DND-41 (cell line): ENCODE data around the gene STXBP6.

Experiments
- ATAC-seq: fragments of 200-7000 bp; cut with Tn5 transposase; 3 replicates; pipeline ENCODE4 v1.9.1; 2021; ENCODE audit warnings: low read depth; ENCODE audit not compliant: insufficient read depth
- DNase-seq: peaks from one replicate; pipeline ENCODE4 v3.0.0-alpha.2; 2020
- H2AFZ ChIP-seq: 2 replicates; pipeline ENCODE4 v1.6.0; 2012; ENCODE audit warnings: low read depth, low read length
- H3K27ac ChIP-seq: 2 replicates; pipeline ENCODE4 v1.5.1; 2012; ENCODE audit warnings: low read length, inconsistent platforms
- H3K27me3 ChIP-seq: fragments of 200-600 bp; sonication (generic); 2 replicates; pipeline ENCODE4 v1.6.0; 2012; ENCODE audit warnings: low read length, mild to moderate bottlenecking, inconsistent platforms; ENCODE audit not compliant: insufficient read depth, poor library complexity
- H3K36me3 ChIP-seq: 2 replicates; pipeline ENCODE4 v1.5.1; 2012; ENCODE audit warnings: low read length, inconsistent platforms; ENCODE audit not compliant: insufficient read depth
- H3K4me1 ChIP-seq: 2 replicates; pipeline ENCODE4 v1.5.1; 2012; ENCODE audit warnings: mild to moderate bottlenecking, low read length; ENCODE audit not compliant: insufficient read depth
- H3K4me2 ChIP-seq: 2 replicates; pipeline ENCODE4 v1.6.0; 2012; ENCODE audit warnings: mild to moderate bottlenecking, moderate library complexity, low read length, inconsistent platforms; ENCODE audit not compliant: insufficient read depth
- H3K4me3 ChIP-seq, 2 experiments: fragments of 200-600 bp in 1 of 2; shearing (Covaris generic) in 1 of 2; 2 replicates each; pipeline ENCODE4 v1.5.1; 2012 to 2016; ENCODE audit warnings: inconsistent platforms in 2 of 2, low read length in 2 of 2, mild to moderate bottlenecking in 2 of 2, low read depth in 1 of 2, moderate library complexity in 1 of 2
- H3K79me2 ChIP-seq: 2 replicates; pipeline ENCODE4 v1.6.0; 2012; ENCODE audit warnings: low read length, inconsistent platforms; ENCODE audit not compliant: insufficient read depth
- H3K9ac ChIP-seq: 2 replicates; pipeline ENCODE4 v1.6.0; 2012; ENCODE audit warnings: low read depth, mild to moderate bottlenecking, inconsistent platforms, low read length, moderate library complexity
- H3K9me3 ChIP-seq: 2 replicates; pipeline ENCODE4 v1.5.1; 2012; ENCODE audit warnings: low read length, moderate library complexity, mild to moderate bottlenecking, inconsistent platforms; ENCODE audit not compliant: insufficient read depth, severe bottlenecking
- H4K20me1 ChIP-seq: 2 replicates; pipeline ENCODE4 v1.6.0; 2012; ENCODE audit warnings: low read length; ENCODE audit not compliant: insufficient read depth
- CTCF ChIP-seq: IDR thresholded peaks from 2 replicates; pipeline ENCODE4 v1.5.1; 2012; ENCODE audit warnings: borderline replicate concordance, low read length, moderate library complexity, mild to moderate bottlenecking; ENCODE audit not compliant: poor library complexity, severe bottlenecking; ENCODE audit errors: extremely low read depth
- EZH2 ChIP-seq: IDR thresholded peaks from 3 replicates; pipeline ENCODE4 v1.6.1; 2012; ENCODE audit warnings: borderline replicate concordance, low read depth, mild to moderate bottlenecking, moderate library complexity, low read length, inconsistent platforms; ENCODE audit not compliant: severe bottlenecking

The STXBP6 gene

GRCh38 chr14:24881116-24881893 lies 168.6 kb downstream of the STXBP6 start:
- ATAC-seq, result no peak
- no peaks in the 10 kb centered on the region for H3K27me3 ChIP-seq
- H3K4me2 ChIP-seq, result no peak overlapping the region
- TF ChIP-seq CTCF, result no peak
- no peak for TF ChIP-seq EZH2
- H3K4me3 ChIP-seq, result no peak overlapping the region
- DNase-seq, result no peak
- no peaks in the 10 kb centered on the region for H3K36me3 ChIP-seq
- no peak overlapping the region for H2AFZ ChIP-seq
- no peaks in the 10 kb centered on the region for H3K4me1 ChIP-seq
- no peak overlapping the region for H3K27ac ChIP-seq
- H4K20me1 ChIP-seq, result no peaks in the 10 kb centered on the region
- no peaks in the 10 kb centered on the region for H3K9me3 ChIP-seq
- H3K9ac ChIP-seq, result no peak overlapping the region
- H3K79me2 ChIP-seq, result no peaks in the 10 kb centered on the region

GRCh38 chr14:24880689-24881088 lies 169.3 kb downstream of the STXBP6 start:
- no peak overlapping the region for H3K9ac ChIP-seq
- ATAC-seq (no peak), DNase-seq (no peak)
- no peaks in the 10 kb centered on the region for H3K36me3 ChIP-seq
- no peak for TF ChIP-seq EZH2
- no peak for TF ChIP-seq CTCF
- H2AFZ ChIP-seq, result no peak overlapping the region
- no peak overlapping the region for H3K4me2 ChIP-seq
- H3K27ac ChIP-seq, result no peak overlapping the region
- H3K27me3 ChIP-seq, result no peaks in the 10 kb centered on the region
- H3K4me3 ChIP-seq, result no peak overlapping the region
- H3K9me3 ChIP-seq, result no peaks in the 10 kb centered on the region
- no peaks in the 10 kb centered on the region for H4K20me1 ChIP-seq
- no peaks in the 10 kb centered on the region for H3K4me1 ChIP-seq
- no peaks in the 10 kb centered on the region for H3K79me2 ChIP-seq

- H2AFZ ChIP-seq, result no peak overlapping the region
- H3K27me3 ChIP-seq, result no peaks in the 10 kb centered on the region
- H3K4me3 ChIP-seq, result no peak overlapping the region
- no peaks in the 10 kb centered on the region for H3K36me3 ChIP-seq
- H3K4me1 ChIP-seq, result no peaks in the 10 kb centered on the region
- ATAC-seq (no peak), DNase-seq (no peak)
- H3K79me2 ChIP-seq, result no peaks in the 10 kb centered on the region
- no peak overlapping the region for H3K9ac ChIP-seq
- H4K20me1 ChIP-seq, result no peaks in the 10 kb centered on the region
- no peak overlapping the region for H3K4me2 ChIP-seq
- TF ChIP-seq CTCF (no peak), EZH2 (no peak)
- H3K27ac ChIP-seq, result no peak overlapping the region
- no peaks in the 10 kb centered on the region for H3K9me3 ChIP-seq
Measured at GRCh38 chr14:24879661-24880386, 170.1 kb downstream of the STXBP6 start.
